Activated T-cell treated with anti-CD3 and anti-CD28 coated beads for 4 hours (primary cell): ENCODE measurements around the gene PRCD.
"Not testable (repeated sequence)": the region's sequence is repeated elsewhere in the genome, so short reads cannot be mapped to it uniquely, and the experiment has no call there.

Source experiments
- DNase-seq: peaks from one replicate; pipeline ENCODE4 v3.0.0-alpha.2; 2020

Gene PRCD

DNA sequence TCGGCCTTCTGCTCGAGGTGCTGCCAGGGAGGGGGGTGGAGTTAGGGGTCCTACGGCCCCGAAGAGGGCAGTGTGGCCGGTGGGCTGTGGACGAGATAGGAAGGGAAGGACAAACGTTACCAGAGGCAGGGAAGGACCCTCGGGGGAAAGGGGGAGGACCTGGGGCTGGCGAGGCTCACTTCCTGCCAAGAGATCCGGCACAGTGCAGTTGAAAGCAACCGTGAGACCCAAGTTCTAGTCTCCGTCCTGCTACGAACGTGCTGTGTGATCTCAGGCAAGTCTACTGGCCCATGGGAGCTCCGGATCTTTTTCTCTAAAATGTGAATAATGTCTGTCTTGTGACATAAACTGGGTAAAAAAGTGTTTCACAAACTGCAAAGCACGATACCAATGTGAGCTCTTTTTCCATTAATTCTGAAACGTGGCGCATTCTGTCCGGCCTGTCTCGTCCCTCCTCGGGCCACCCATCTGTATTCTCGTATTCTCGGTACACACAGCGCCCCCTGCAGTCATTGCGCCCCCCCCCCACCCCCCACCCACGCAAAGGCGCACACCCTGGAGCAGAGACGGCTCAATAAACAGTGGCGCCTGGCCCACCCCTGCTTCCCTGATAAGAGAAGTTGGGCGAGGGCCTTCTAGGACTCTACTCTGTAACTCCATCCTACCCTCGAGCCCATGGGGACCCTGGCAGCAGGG lies 11.2 kb upstream of the PRCD start:
- no peak for DNase-seq

DNA sequence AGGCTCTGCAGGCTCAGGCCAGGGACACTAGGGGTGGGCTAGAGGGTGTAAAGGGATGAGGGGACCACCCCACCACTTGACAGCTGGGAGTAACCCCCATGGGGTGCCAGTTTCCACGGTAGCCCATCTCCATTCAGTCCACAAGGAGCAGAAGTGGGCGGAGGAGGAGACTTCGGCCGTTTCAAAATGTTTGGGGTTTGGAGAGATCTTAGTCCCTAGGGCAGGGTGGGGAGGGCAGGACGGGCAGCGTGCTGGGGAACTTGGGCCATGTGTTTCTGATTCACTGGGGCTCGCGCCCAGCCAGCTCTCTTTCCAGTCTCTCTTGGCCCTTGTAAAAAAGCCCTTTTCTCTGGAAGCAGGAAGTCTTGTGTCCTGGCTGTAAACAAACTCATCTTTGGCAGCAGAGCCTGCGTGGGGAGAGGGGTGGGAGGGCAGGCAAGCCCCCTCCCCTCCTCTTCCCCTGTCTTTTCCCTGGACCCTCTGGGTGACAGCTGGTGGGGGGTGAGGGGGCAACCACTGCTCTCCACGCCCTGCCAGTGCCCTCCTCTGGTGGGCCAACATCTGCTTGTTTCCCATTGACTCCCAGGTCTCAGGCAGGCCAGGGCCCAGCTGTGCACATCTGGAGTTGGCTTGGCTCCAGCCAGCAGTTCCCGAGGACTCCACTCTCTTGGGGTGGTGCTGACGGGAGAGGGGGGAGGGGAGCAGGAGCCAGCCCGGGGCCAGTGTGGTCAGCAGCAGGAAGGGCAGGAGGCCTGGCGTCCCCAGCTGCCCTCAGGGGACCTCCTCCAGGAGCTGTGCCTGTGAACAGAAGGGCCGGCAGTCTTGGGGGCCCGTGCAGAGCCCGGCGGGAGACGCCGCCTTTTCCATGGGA lies 10.4 kb upstream of the PRCD start:
- DNase-seq: no peak

DNA sequence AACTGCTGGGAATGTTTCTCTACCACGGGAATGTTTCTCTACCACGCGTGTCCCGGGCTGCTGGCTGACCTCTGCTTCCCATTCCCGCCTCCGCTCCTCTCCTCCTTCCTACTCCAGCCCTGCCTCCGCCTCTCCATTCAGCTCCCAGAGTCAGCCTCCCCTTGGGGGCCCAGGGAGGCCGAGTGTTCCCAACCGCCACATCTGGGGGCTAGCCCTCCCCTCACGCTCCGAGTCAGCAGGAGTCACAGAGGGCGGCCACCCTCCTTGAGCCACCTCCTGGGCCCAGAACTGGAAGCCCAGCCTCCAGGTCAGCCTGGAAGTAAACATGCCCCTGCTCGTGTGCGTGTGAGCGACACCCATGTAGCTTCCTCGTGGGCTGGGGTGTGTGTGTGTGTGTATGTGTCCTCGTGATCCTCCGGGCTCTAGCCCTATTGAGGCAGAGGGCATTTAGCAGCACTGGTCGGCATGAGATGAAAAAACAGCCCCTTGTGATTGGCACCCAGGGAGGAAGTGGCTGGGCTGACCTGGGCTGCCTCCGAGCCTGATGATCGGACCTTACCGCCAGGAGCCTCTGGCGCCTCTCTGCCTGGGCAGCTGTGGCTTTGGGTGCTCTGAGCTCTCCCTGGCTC lies 9.6 kb upstream of the PRCD start:
- no peak for DNase-seq

DNA sequence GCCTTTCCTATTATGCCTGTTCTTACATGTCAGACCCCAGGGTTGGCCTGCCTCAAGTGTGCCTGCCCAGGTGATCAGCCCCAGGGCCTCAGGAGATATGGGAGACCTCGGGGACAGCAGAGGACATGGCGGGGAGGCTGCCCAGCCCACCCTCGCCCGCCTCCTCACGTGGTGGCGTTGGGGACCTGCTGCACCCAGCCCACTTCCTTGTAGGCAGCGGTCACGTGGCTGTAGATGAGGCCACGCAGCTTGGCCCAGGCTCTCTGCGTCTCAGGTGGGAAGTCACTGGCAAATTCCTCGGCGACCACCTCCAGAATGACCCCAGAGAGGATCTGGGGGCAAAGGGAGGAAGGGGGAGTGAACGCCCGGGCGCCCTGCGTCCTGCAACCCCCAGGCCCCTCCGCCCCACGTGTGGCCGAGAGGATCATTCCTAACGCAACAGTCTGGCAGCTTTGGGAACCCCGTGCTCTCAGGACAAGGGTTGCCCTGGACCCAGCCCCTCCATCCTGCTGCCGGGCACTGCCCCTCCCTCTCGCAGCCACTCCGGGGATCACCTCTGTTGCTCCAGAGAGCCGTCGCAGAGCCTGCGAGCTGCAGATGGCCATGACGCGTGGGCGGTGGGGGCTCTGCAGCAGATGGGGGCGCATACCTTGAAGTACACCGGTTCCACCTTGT lies 8.9 kb upstream of the PRCD start:
- no peak for DNase-seq

DNA sequence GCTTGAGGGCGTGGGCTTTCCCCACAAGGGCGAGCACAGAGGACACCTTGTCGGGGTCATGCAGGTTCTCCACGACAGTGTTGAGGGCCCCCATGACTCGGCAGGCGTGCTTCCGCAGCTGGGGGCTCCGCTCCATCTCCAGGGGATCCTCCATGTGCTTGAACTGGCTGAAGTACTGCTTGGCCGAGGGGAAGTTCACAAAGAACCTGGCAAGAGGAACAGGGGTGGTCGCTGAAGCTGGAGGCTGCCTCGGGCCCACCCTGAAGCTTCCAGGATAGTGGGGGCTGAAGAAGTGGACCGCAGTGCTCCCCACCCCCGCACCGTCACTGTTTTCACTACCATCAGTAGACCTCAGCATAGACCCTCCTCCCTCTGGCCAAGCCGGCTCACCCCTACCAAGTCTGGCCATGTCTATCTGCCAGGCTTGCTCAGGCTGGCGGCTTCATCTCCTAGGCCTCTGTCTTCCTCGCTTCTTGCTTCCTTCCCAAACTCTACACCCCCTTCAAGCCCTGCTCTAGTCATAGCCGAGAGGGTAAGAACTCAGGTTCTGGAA lies 8.3 kb upstream of the PRCD start:
- DNase-seq: no peak

DNA sequence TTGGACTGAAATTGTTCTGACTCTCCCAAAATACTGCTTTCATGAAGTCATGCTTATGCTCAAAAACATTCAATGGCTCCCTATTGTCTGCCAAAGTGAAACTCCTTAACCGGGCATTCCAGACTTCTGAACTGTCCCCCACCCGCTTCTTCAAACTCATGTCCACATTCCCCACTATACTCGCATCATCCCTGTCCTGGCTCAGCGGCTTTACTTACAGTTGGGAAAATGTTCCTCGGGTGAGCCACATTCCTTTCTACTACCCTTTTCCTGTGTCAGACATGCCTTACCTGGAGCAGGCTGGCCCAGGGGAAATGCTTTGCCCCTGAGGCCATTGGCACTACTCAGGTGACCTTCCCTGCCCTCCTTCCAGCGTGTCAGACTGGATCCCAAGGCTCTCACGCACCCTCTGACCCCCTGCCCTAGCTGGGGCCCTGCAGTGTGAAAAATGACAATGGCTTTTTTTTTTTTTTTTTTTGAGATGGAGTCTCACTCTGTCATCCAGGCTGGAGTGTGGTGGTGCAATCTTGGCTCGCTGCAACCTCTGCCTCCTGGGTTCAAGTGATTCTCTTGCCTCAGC lies 7.7 kb upstream of the PRCD start:
- no peak for DNase-seq

DNA sequence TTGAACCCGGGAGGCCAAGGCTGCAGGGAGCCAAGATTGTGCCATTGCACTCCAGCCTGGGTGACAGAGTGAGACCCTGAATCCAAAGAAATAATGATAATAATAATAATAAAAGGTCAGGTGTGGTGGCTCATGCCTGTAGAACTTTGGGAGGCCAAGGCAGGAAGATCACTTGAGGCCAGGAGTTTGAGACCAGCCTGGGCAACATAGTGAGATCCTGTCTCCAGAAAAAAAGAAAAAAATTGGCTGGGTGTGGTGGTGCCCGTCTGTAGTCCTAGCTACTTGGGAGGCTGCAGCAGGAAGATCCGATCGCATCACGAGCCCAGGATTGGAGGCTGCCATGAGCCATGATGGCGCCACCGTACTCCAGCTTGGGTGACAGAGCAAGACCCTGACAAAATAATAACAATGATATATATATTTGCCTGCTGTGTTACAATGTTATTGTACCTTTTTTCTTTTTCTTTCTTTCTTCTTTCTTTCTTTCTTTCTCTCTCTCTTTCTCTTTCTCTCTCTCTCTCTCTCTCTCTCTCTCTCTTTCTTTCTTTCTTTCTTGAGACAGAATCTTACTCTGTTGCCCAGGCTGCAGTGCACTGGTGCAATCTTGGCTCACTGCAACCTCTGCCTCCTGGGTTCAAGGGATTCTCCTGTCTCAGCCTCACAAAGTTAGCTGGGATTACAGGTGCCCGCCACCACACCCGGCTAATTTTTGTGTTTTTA lies 6.0 kb upstream of the PRCD start:
- DNase-seq: not testable (repeated sequence)

DNA sequence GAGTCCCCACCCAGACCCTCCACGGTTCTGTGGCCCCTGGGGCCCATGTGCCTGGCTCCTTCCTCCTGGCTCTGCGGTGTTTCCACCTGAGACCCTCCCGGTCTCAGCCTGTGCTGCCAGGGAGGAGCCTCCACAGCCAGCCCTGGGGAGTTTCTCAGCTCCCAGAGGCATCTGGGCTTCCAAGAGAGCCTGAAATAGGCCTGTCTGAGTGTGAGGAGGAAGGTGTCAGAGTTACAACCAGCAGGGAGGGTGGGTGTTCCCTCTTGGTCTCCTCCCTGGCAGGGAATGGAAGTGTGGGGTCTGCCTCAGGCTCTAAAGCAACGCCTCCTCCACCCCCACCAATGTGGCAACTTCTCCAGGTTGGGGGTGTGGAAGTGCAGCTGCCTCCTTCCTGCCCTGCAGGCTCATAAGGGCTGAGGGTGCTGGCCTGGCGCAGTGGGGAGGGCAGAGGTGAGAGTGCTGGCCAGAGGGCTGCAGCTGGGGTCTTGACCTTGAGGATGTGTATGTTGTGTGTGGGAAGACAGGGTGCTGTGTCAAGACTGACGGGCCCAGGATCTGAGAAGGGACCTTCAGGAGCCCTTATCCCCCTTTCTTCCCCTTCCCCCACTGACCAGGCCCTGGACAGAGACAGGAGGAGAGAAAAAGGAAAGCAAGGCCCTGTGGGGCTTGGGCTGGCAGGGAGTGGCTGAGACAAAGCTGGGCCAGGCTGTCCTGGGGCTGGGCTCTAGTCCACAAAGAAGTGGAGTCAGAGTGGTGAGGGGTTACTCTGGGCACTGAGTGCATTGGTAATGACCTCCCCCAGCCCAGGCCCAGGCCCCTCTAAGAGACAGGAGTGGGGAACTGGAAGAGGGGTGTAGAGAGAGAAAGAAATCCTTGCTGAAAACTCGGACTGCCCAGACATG lies 4.8 kb upstream of the PRCD start:
- DNase-seq: no peak

DNA sequence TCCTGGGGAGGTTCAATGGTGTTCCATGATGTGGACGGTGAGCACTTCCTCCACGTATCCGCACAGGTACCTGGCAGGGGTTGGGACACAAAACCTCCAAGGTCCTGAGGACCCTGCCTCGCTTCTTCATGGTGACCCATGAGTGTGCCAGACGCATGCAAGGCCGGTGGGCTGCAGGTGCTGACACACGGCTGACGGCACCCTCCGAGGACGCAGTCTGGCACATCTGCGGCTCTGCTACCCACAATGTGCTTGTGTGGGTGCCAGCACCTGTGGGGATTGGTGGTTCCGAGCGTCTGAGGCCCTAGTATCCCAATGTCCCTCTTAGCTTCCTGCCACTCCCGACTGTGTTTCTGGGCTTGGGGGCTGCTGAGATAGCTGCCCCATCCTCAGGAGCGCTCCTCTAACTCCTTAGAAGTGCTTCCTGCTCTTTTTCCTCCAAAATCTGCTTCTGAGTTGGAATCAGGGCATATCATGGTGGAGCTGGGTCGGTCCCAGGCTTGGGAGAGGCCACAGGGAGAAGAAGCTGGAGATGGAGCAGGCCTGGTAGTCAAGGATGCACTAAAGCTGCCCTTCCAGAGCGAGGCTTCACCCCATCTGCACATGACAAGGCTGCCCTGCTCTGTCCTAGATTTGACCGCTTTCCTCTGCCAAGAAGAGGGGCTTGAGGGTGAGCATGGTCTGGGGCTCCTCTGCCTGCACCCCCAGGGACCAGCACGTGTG lies 3.9 kb upstream of the PRCD start:
- no peak for DNase-seq

DNA sequence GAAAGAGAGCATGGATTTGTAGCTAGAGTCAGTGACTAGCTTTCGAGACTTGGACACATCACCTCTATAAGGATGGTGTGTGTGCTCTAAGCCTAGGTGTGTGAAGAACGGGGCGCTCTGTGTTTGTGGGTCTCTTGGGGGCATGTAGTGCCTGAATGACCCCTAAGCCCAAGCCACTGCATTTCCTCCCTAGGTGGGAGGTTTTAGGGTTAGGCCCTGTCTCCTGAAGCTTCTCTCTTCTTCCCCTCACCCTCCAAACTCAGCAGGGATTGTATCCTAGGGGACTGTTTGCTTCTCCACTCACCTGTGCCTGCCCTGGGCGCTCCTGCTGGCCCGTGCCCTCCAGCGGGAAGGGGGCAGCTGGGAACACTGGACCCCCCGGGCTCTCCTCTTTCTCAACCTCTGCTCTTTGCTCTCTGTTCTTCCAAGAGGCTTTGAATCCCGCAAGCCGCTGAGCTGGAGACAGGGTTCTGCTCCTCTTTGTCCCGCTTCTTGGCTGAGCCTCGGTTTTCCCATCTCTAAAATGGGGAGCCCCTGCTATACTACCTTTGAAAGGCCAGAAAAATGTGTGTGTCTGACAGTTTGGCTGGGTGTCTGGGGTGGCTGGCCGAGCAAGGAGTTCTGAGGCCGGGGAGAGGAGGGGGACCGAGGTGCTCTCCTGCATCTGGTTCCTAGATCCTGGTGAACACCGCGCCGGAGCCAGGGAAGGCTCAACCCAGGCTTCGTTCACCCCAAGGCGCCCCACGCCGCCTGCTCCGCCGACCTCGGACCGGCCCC lies 3.1 kb upstream of the PRCD start:
- no peak for DNase-seq

DNA sequence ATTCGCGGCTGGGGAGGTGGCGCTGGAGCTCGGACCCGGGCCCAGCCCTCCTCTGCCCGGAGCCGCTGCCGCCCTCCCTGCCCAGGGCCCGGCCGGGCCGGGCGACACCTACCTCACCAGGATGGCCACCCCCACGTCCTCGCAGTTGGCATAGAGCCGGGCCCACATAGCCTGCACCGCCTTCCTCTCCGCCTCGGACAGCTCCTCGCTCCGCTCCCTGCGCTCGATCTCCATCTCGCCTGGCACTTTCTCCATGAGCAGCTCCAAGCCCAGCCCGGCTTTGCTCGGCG lies 2.6 kb upstream of the PRCD start:
- no peak for DNase-seq

DNA sequence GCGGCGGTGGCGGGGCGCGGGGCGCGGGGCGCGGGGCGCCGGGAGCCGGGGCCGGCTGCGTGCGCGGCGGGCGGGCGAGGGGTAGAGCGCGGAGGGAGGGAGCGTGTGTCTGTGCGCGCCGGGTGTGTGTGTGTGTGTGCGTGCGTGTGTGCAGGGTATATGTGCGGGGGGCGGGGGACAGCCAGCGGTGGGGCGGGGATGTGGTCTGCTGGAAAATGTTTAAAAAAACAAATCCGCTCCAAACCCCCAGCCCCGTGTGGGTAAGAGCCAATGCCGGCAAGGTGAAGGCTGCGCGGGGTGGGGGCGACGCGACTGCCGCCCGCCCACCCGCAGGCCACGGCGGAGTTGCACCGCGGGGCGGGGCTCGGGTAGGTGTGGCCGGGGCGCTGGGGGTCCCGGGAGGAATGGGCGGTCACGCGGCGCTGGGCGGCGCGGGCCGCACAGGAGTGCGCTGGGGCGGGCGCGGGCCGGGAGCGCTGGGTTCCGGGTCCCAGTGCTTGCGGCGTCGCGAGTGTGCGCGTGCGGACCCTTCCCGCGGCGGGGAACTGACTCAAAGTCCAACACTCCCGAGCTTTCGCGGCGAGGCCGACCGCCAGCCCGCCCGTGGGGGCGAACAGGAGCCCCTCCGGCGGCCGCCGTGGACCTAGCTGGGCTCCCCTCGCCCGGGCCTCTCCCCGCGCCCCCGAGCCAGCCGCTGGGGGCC lies 2.1 kb upstream of the PRCD start, which contains the start of gene CYGB:
CYGB (minus strand) TSS at position 132 of the 703 bp plus-strand sequence. CDS start 167 bp downstream, outside the sequence.
- no peak for DNase-seq

DNA sequence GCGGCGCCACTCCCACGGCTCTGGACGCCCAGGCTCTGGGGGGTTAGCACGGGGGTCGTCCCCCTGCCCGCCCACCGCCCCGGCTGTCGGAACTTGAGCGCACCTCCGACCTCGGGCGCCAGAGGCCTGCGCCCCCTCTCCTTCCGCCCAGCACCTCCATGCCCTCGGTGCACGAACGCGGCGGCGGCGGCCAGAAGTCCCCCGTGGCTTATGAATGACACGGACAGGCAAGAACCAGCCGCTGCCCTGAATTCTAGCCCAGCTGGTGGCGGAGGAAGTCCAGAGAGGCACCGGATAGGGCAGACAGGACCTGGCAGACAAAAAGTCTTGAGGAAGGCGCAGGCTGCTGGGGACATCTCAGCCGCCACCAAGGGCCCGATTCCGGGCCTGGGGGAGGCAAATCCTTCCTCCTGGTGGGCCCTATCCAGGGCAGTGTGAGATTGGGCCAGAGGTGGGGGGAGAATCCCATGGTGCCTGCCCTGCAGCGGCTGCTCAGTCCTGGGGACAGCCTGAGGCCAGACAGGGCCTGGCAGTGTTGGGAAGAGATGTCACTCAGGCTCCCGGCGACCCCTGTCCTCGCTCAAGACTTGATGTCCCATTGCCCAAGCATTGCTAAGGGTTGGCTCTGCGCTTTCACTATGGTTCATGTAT lies 1.4 kb upstream of the PRCD start:
- no peak for DNase-seq

DNA sequence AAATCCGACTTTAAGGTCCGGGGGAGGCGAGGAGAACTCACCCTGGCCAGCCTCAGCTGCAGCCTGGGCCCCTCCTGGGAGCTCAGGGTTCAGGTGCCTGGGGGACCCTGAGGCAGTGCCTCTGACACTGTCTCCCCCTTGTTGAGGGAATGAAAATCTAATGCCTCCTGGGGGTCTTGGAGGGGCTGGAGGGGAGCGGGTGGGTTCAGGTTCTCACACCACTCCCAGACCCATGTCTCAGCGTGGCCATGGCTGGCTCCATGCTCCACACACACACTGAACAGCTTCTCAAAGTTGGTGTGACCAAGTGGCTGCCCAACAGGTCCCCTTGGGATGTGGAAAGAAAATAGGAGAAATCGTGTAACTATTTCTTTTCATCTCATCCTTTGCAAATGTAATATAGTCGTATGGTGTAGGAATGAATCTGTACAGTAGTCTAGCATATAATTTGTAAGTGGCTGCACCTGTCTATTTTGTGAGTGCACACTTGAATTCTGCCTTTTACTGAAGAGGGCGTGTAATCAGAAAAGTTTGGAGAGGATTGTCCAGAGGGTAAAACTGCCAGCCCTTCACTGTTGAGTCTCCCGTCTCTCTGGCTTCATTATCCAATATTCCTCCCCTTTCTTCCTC lies 788 bp upstream of the PRCD start:
- DNase-seq: no peak

DNA sequence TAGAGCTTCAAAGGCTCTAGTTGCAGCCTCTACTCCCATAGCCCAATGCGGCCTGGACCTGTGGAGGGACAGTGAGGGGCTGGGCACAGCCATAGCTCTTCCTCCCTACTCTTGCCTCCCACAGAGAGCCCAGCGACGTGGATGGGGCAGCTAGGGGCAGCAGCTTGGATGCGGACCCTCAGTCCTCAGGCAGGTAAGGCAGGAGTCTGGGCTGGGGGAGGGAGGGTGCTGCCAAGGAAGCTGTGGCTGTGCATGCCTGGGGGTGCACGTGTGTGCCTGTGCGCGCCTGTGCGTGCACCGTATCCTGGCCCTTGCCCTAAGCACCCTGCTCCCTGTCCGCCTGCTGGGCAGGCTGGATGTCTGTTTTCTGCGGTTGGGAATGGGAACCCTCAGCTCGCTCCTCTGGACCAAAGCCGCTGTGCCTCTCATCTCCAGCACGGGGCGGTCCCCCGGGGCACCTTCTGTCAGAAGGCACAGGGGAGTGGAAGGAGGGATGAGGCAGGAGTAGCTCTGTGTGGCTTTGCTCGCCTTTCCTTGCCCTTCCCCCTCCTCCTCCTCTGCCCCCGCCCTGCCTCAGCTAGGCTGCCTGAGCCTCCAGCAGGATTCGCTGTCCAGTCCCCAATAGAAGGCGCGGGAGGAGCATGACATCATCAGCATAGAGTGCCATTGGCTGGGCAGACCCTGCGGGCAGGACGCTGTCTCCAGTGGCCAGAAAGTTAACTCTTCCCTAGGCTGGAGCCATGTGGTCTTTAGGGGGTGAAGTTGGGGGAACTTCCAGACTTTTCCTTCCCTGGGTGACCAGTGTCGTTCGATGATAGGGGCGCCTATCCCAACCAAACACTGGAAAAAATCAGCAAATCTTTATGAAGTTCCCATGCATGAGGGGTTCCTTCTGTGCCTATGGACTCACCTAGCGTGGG lies 797 bp downstream of the PRCD start:
- DNase-seq: no peak

DNA sequence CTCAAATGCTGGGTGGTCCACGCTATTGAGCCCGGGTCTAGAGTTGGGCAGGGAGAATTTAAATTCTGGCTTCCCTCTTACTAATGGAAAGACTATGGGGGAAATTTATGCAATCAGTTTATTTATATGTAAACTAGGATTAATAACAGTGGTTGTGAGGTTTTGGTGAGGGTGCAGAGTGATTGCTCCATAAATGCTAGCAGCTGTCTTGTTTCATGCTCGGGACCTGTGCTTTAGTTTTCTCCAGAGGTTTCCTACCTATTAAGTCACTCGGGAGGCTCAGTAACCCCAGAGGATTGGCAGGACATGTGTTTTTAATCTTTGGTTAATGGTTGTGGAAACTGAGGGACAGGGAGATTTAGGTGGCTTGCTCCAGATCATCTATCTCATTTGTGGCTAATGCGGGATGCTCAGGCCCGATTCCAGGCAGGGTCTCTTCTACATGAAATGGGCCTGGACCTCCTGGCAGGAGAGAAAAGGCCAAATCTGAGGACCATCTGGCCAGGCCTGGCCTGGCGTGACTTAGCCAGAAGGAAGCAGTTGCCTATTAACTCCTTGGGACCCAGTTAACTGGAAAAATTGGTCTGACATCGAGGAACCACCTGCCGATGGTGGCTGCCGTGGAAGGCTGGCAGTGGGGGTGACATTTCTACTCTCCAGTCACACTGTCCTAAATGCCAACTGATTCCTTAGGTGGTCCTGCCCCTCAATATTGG lies 2.1 kb downstream of the PRCD start:
- DNase-seq: no peak
